ENCODE results near the gene NXN.
"Not testable (repeated sequence)": the region's sequence is repeated elsewhere in the genome, so short reads cannot be mapped to it uniquely, and the experiment has no call there.

The NXN gene

GRCh38 chr17:974778-975177, 4.8 kb downstream of the NXN start:
- CTCF ChIA-PET; H3K9me3 ChIP-seq (ENCODE audit: control extremely low read depth in 1 of 5, control insufficient read depth in 4 of 5, insufficient read depth in 2 of 5, low read depth in 1 of 5, low read length in 4 of 5); H3K36me3 ChIP-seq (ENCODE audit: control insufficient read depth in 4 of 4, insufficient read depth in 4 of 4, low read length in 3 of 4); H3K4me1 ChIP-seq (ENCODE audit: control extremely low read depth in 1 of 4, control insufficient read depth in 4 of 4, insufficient read depth in 4 of 4, low read length in 3 of 4); H3K27ac ChIP-seq (ENCODE audit: insufficient read depth in 1 of 2, low read depth in 1 of 2, low read length in 2 of 2, poor library complexity in 1 of 2, severe bottlenecking in 2 of 2); POLR2A ChIA-PET; H3K4me3 ChIP-seq (ENCODE audit: control insufficient read depth in 1 of 7, extremely low read depth in 1 of 7, insufficient read depth in 4 of 7, low read depth in 2 of 7, low read length in 6 of 7); DNase-seq: not testable (repeated sequence)
- 92% methylated on average over 2 of the region's 2 CpGs for WGBS (ENCODE audit: insufficient coverage)
- peaks cover 17 to 60% (median 24%) of the 10 kb centered on the region in 5 experiments for H3K27me3 ChIP-seq (replicated peaks in 2 of 5; ENCODE audit: control insufficient read depth in 4 of 5, insufficient read depth in 5 of 5, low read length in 4 of 5)

- WGBS (ENCODE audit: insufficient coverage), result 89% methylated on average over 12 of the region's 12 CpGs
- Histone ChIP-seq H3K9me3 (ENCODE audit: control extremely low read depth in 1 of 5, control insufficient read depth in 4 of 5, insufficient read depth in 2 of 5, low read depth in 1 of 5, low read length in 4 of 5) (no peaks in the 10 kb centered on the region), H3K4me3 (ENCODE audit: control insufficient read depth in 1 of 7, extremely low read depth in 1 of 7, insufficient read depth in 4 of 7, low read depth in 2 of 7, low read length in 6 of 7) (no peak overlapping the region), H3K4me1 (ENCODE audit: control extremely low read depth in 1 of 4, control insufficient read depth in 4 of 4, insufficient read depth in 4 of 4, low read length in 3 of 4) (peaks cover 0 to under 1% (median 0%) of the 10 kb centered on the region in 4 experiments), H3K27ac (ENCODE audit: insufficient read depth in 1 of 2, low read depth in 1 of 2, low read length in 2 of 2, poor library complexity in 1 of 2, severe bottlenecking in 2 of 2) (no peak overlapping the region), H3K27me3 (replicated peaks in 2 of 5; ENCODE audit: control insufficient read depth in 4 of 5, insufficient read depth in 5 of 5, low read length in 4 of 5) (peaks cover 16 to 67% (median 25%) of the 10 kb centered on the region in 5 experiments), H3K36me3 (ENCODE audit: control insufficient read depth in 4 of 4, insufficient read depth in 4 of 4, low read length in 3 of 4) (no peaks in the 10 kb centered on the region)
- DNase-seq, result no peak
- CTCF ChIA-PET, result interaction anchor here (0.9 to 1.2 kb wide), 2 partner anchors 8 to 55 kb away, joined by 3 read pairs; no protein-coding TSS in a partner anchor
- POLR2A ChIA-PET, result no interaction called here
Measured at GRCh38 chr17:973053-973452, 6.5 kb downstream of the NXN start.

DNA sequence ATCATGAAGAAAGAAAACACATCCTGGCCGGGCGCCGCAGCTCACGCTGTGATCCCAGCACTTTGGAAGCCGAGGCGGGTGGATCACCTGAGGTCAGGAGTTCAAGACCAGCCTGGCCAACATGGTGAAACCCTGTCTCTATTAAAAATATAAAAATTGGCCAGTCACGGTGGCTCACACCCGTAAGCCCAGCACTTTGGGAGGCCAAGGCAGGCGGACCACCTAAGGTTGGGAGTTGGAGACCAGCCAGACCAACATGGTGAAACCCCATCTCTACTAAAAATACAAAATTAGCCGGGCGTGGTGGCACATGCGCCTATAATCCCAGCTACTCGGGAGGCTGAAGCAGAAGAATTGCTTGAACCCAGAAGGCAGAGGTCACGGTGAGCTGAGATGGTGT, 7.7 kb downstream of the NXN start:
- POLR2A ChIA-PET; H3K36me3 ChIP-seq (ENCODE audit: control insufficient read depth in 4 of 4, insufficient read depth in 4 of 4, low read length in 3 of 4); DNase-seq; H3K4me3 ChIP-seq (ENCODE audit: control insufficient read depth in 1 of 7, extremely low read depth in 1 of 7, insufficient read depth in 4 of 7, low read depth in 2 of 7, low read length in 6 of 7); H3K4me1 ChIP-seq (ENCODE audit: control extremely low read depth in 1 of 4, control insufficient read depth in 4 of 4, insufficient read depth in 4 of 4, low read length in 3 of 4); H3K9me3 ChIP-seq (ENCODE audit: control extremely low read depth in 1 of 5, control insufficient read depth in 4 of 5, insufficient read depth in 2 of 5, low read depth in 1 of 5, low read length in 4 of 5); H3K27ac ChIP-seq (ENCODE audit: insufficient read depth in 1 of 2, low read depth in 1 of 2, low read length in 2 of 2, poor library complexity in 1 of 2, severe bottlenecking in 2 of 2): not testable (repeated sequence)
- CTCF ChIA-PET, result interaction anchor here (0.9 to 1.2 kb wide), 2 partner anchors 9 to 54 kb away, joined by 3 read pairs; no protein-coding TSS in a partner anchor
- peaks cover 4 to 58% (median 16%) of the 10 kb centered on the region in 5 experiments for H3K27me3 ChIP-seq (replicated peaks in 2 of 5; ENCODE audit: control insufficient read depth in 4 of 5, insufficient read depth in 5 of 5, low read length in 4 of 5)
- 97% methylated on average over 6 of the region's 14 CpGs for WGBS (ENCODE audit: insufficient coverage)

DNA sequence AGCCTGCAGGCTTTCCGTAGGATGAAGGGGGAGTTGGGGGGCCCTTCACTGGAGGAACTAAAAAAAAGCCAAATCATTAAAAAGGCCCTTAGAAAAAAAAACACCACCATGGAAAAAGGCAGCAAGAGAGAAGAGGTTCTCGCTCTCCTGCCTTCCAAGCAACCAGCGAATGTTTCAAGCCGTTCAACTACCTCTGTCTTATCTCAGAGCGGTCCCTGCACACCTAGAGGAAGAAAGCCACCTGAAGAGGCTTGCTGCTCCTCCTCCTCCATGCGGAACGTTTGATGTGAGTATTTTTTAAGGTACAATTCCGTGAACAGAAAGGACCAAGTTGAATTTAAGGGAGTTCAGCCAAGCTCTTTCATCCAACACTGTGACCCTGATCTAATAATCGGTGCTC, 9.2 kb downstream of the NXN start:
- 70% methylated on average over 2 of the region's 9 CpGs for WGBS (ENCODE audit: insufficient coverage)

DNA sequence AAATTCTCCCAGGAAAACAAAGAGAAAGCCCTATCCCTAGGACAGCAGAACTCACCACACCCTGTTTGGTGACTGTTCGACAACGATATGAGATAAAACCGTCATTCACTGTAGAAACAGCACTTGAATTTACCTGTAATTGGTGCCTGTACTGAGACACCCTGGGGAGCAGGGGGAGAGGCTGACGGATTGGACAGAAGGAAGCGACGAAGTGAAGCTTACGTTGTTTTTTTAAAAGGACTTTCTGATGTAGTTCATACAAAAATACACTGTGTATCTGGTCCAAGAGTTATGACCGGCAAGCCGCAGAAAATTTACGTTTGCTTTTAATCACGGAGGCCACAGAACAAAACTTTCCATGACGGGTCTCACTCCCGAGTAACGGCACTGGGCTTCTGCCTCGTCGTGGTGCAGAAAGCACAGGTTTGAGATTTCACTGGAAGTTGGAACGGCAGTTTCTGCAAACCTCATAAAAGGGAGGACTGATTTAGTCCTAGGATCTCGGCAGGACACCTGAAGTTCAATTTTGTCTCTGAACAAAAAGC, 9.7 kb downstream of the NXN start:
- no peak overlapping the region for H3K27ac ChIP-seq (ENCODE audit: insufficient read depth in 1 of 2, low read depth in 1 of 2, low read length in 2 of 2, poor library complexity in 1 of 2, severe bottlenecking in 2 of 2)
- DNase-seq, result peak in 1 of 3 donors; percentile 52
- no peaks in the 10 kb centered on the region for H3K4me1 ChIP-seq (ENCODE audit: control extremely low read depth in 1 of 4, control insufficient read depth in 4 of 4, insufficient read depth in 4 of 4, low read length in 3 of 4)
- ChIA-PET POLR2A (no interaction called here), CTCF (interaction anchor here (1.5 kb wide), 1 partner anchor 26 kb away, joined by 3 read pairs; no protein-coding TSS in a partner anchor)
- H3K9me3 ChIP-seq (ENCODE audit: control extremely low read depth in 1 of 5, control insufficient read depth in 4 of 5, insufficient read depth in 2 of 5, low read depth in 1 of 5, low read length in 4 of 5), result no peaks in the 10 kb centered on the region
- WGBS (ENCODE audit: insufficient coverage), result 32% methylated on average over 12 of the region's 18 CpGs
- peaks cover 3 to 47% (median 14%) of the 10 kb centered on the region in 5 experiments for H3K27me3 ChIP-seq (replicated peaks in 2 of 5; ENCODE audit: control insufficient read depth in 4 of 5, insufficient read depth in 5 of 5, low read length in 4 of 5)
- peak overlapping the region in 2 of 7 experiments; percentile 15 to 42 for H3K4me3 ChIP-seq (ENCODE audit: control insufficient read depth in 1 of 7, extremely low read depth in 1 of 7, insufficient read depth in 4 of 7, low read depth in 2 of 7, low read length in 6 of 7)
- no peaks in the 10 kb centered on the region for H3K36me3 ChIP-seq (ENCODE audit: control insufficient read depth in 4 of 4, insufficient read depth in 4 of 4, low read length in 3 of 4)

More for the DNA sequence above, 9.2 kb downstream of the NXN start:
- no peak for DNase-seq
- Histone ChIP-seq H3K4me1 (ENCODE audit: control extremely low read depth in 1 of 4, control insufficient read depth in 4 of 4, insufficient read depth in 4 of 4, low read length in 3 of 4) (no peaks in the 10 kb centered on the region), H3K36me3 (ENCODE audit: control insufficient read depth in 4 of 4, insufficient read depth in 4 of 4, low read length in 3 of 4) (no peaks in the 10 kb centered on the region), H3K4me3 (ENCODE audit: control insufficient read depth in 1 of 7, extremely low read depth in 1 of 7, insufficient read depth in 4 of 7, low read depth in 2 of 7, low read length in 6 of 7) (peak overlapping the region in 1 of 7 experiments; percentile 42), H3K9me3 (ENCODE audit: control extremely low read depth in 1 of 5, control insufficient read depth in 4 of 5, insufficient read depth in 2 of 5, low read depth in 1 of 5, low read length in 4 of 5) (no peaks in the 10 kb centered on the region), H3K27ac (ENCODE audit: insufficient read depth in 1 of 2, low read depth in 1 of 2, low read length in 2 of 2, poor library complexity in 1 of 2, severe bottlenecking in 2 of 2) (no peak overlapping the region), H3K27me3 (replicated peaks in 2 of 5; ENCODE audit: control insufficient read depth in 4 of 5, insufficient read depth in 5 of 5, low read length in 4 of 5) (peaks cover 2 to 47% (median 13%) of the 10 kb centered on the region in 5 experiments)
- CTCF ChIA-PET, result interaction anchor here (1.5 kb wide), 1 partner anchor 26 kb away, joined by 3 read pairs; no protein-coding TSS in a partner anchor
- POLR2A ChIA-PET, result no interaction called here

DNA sequence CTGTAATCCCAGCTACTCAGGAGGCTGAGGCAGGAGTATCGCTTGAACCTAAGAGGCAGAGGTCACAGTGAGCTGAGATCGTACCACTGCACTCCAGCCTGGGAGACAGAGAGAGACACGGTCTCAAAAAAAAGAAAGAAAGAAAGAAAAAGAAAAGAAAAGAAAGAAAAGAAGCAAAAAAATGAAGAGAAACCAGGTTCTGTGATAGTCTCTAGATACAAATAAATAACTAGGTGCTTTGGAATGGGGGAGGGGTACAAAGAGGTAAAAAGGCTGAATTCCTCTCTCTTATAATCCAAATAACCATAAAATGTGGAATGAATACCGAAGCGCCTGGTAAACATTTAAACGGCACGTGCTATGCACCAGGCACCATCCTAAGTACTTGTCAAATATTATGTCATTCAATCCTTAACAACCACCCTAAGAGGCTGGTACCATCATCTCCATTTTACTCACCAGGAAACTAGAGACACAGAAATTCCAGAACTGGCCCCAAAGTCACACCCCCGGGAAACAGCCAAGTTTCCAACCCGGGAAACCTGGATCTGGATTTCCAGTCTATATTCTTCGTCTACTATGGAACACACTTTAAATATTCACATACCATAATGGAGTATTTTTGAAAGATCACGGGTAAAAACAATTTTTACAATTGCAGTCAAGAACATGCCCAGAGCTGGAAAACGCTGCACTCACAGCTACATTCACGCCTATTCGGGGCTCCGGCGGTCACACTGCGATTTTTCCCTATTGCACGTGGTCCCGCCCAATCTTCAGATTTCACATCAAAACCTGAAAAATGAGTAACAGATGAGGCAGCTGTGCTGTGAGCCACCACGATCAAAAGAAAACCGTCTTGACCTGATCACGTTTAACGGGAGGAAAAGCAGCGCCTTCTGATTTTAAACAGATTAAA, 10.5 kb downstream of the NXN start:
- Histone ChIP-seq H3K4me3 (ENCODE audit: control insufficient read depth in 1 of 7, extremely low read depth in 1 of 7, insufficient read depth in 4 of 7, low read depth in 2 of 7, low read length in 6 of 7) (no peak overlapping the region), H3K9me3 (ENCODE audit: control extremely low read depth in 1 of 5, control insufficient read depth in 4 of 5, insufficient read depth in 2 of 5, low read depth in 1 of 5, low read length in 4 of 5) (no peaks in the 10 kb centered on the region), H3K27ac (ENCODE audit: insufficient read depth in 1 of 2, low read depth in 1 of 2, low read length in 2 of 2, poor library complexity in 1 of 2, severe bottlenecking in 2 of 2) (no peak overlapping the region), H3K4me1 (ENCODE audit: control extremely low read depth in 1 of 4, control insufficient read depth in 4 of 4, insufficient read depth in 4 of 4, low read length in 3 of 4) (no peaks in the 10 kb centered on the region), H3K36me3 (ENCODE audit: control insufficient read depth in 4 of 4, insufficient read depth in 4 of 4, low read length in 3 of 4) (no peaks in the 10 kb centered on the region), H3K27me3 (replicated peaks in 2 of 5; ENCODE audit: control insufficient read depth in 4 of 5, insufficient read depth in 5 of 5, low read length in 4 of 5) (peaks cover 4 to 54% (median 14%) of the 10 kb centered on the region in 5 experiments)
- 92% methylated on average over 18 of the region's 24 CpGs for WGBS (ENCODE audit: insufficient coverage)
- ChIA-PET POLR2A (no interaction called here), CTCF (interaction anchor here (1.5 kb wide), 1 partner anchor 25 kb away, joined by 3 read pairs; no protein-coding TSS in a partner anchor)
- no peak for DNase-seq

DNA sequence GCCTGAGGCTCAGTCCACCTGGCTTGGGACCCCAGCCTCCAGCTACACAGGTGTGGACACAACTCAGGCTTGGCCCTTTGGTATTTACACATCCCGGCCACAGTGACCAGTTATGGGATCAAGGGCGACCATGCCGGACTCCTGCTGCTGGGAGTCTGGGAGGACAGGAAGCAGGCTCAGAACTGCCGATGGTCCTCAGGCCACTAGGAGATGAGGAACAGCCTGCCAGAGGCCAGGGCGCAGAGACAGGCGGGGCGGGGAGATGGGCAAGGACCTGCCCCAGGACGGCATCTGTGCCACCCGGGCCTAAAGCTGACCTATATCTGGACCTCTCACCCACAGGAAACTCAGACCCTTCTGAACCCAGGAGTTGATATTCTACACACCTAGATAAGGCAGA, 12.5 kb downstream of the NXN start:
- Histone ChIP-seq H3K4me3 (ENCODE audit: control insufficient read depth in 1 of 7, extremely low read depth in 1 of 7, insufficient read depth in 4 of 7, low read depth in 2 of 7, low read length in 6 of 7) (no peak overlapping the region), H3K27me3 (replicated peaks in 2 of 5; ENCODE audit: control insufficient read depth in 4 of 5, insufficient read depth in 5 of 5, low read length in 4 of 5) (peaks cover 5 to 61% (median 15%) of the 10 kb centered on the region in 5 experiments), H3K4me1 (ENCODE audit: control extremely low read depth in 1 of 4, control insufficient read depth in 4 of 4, insufficient read depth in 4 of 4, low read length in 3 of 4) (no peaks in the 10 kb centered on the region), H3K9me3 (ENCODE audit: control extremely low read depth in 1 of 5, control insufficient read depth in 4 of 5, insufficient read depth in 2 of 5, low read depth in 1 of 5, low read length in 4 of 5) (no peaks in the 10 kb centered on the region), H3K36me3 (ENCODE audit: control insufficient read depth in 4 of 4, insufficient read depth in 4 of 4, low read length in 3 of 4) (no peaks in the 10 kb centered on the region), H3K27ac (ENCODE audit: insufficient read depth in 1 of 2, low read depth in 1 of 2, low read length in 2 of 2, poor library complexity in 1 of 2, severe bottlenecking in 2 of 2) (no peak overlapping the region)
- ChIA-PET CTCF (no interaction called here), POLR2A (no interaction called here)
- WGBS (ENCODE audit: insufficient coverage), result 98% methylated on average over 7 of the region's 9 CpGs
- no peak for DNase-seq

Data from common myeloid progenitor, CD34-positive (primary cell).